ENCODE data around the gene SPACA4. TPM values are rescaled to one million over a fixed set of nuclear protein-coding genes. Genes with fewer than 3 reads are reported as not detected.

Gene SPACA4
- total RNA-seq, 1 donor from 2014 or later: not detected

DNA sequence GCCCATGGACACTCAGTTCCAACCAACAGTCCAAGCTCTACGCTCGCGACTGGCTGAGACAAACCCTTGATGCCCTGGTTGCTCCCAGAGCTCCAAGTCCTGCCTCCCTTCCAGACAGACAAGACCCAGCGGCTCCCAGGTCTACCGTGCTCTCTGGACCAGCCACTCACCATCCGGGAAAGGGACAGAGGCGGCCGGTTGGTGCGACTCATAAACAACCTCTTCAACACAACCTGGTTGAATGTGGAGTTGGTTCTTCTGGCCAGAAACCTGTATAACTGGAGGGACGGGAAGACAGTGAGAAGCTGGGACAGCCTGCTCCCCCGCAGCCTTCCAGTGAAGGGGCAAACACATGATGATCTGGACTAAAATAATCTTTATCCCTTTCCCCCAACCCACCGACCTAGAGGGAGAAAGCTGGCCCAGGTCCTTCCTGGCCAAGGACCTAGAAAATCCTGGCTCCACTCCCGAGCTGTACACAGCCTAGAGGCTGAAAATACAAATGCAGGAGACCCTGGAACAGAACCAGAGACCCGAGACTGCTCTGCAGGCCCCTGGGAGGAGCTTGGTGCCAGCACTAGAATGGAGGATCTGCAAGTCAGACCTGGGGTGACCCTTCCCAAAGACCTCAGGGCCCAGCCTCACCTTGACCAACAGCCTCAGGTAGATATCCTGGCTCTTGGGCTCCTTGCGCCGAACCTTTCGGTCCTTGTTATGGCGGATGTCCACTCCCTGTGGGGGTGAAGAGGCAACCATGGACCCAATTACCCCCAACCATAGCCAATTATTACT lies 10.8 kb downstream of the SPACA4 start:
- Histone ChIP-seq H3K9me3 (ENCODE audit: control insufficient read depth in 3 of 3, low read length in 3 of 3) (no peaks in the 10 kb centered on the region), H3K27me3 (ENCODE audit: control insufficient read depth in 3 of 3, insufficient read depth in 3 of 3, low read length in 3 of 3) (no peaks in the 10 kb centered on the region), H3K9ac (ENCODE audit: low read depth in 1 of 3, low read length in 3 of 3) (peak overlapping the region; percentile 84 to 97 (median 92)), H3K27ac (ENCODE audit: low read depth, low read length) (no peak overlapping the region), H3K36me3 (ENCODE audit: control insufficient read depth in 3 of 3, insufficient read depth in 3 of 3, low read length in 3 of 3) (peaks cover 24 to 31% (median 30%) of the 10 kb centered on the region in 3 donors), H3K4me1 (ENCODE audit: control insufficient read depth in 3 of 3, insufficient read depth in 3 of 3, low read length in 3 of 3) (peaks cover 47 to 71% (median 60%) of the 10 kb centered on the region in 3 donors), H3K4me3 (ENCODE audit: low read length in 3 of 3) (peak overlapping the region; percentile 90 to 97 (median 95))

DNA sequence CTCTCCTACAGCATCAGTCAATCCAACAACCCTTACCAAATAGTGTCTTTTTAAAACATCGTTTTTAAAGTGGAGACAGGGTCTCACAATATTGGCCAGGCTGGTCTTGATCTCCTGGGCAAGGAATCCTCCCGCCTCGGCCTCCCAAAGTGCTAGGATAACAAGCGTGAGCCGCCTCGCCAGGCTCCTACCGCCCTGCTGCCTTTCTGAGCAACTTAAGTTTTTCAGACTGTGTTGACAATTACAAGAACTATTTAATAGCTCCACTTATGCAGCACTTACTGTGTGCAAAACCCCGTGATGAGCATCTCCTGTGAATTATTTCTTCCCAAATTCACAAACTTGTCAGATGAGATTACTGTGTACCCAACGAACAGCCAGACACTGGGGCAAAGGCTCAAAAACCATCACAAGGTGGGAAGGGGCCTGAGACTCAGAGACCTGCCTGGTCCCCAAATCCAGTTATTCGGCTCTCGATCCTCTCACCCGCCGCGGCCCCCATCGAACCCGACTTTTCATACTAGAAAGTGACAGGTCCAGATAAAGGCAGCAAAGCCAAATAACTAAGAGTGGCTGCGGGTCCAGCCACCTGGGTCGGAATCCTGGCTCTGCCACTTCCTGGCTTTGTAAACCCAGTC lies 11.9 kb downstream of the SPACA4 start:
- peak overlapping the region; percentile 84 to 97 (median 92) for H3K9ac ChIP-seq (ENCODE audit: low read depth in 1 of 3, low read length in 3 of 3)
- H3K27me3 ChIP-seq (ENCODE audit: control insufficient read depth in 3 of 3, insufficient read depth in 3 of 3, low read length in 3 of 3): no peaks in the 10 kb centered on the region
- H3K9me3 ChIP-seq (ENCODE audit: control insufficient read depth in 3 of 3, low read length in 3 of 3): no peaks in the 10 kb centered on the region
- H3K4me3 ChIP-seq (ENCODE audit: low read length in 3 of 3): peak overlapping the region; percentile 90 to 97 (median 95)
- H3K36me3 ChIP-seq (ENCODE audit: control insufficient read depth in 3 of 3, insufficient read depth in 3 of 3, low read length in 3 of 3): peaks cover 24 to 31% (median 30%) of the 10 kb centered on the region in 3 donors
- H3K4me1 ChIP-seq (ENCODE audit: control insufficient read depth in 3 of 3, insufficient read depth in 3 of 3, low read length in 3 of 3): peaks cover 43 to 65% (median 53%) of the 10 kb centered on the region in 3 donors
- peak overlapping the region; percentile 80 for H3K27ac ChIP-seq (ENCODE audit: low read depth, low read length)

GRCh38 chr19:48618916-48619691 lies 12.6 kb downstream of the SPACA4 start, which contains the start of the genes RPL18 and SPHK2:
Gene RPL18, minus strand, starts transcription at chr19:48619178. Its CDS starts 35 bp downstream, at chr19:48619143.
Gene SPHK2, plus strand, starts transcription at chr19:48619506. Its CDS starts 1,009 bp downstream, at chr19:48620515.
- Histone ChIP-seq H3K4me3 (ENCODE audit: low read length in 3 of 3) (peak within 1 kb of the TSS; percentile 91 to 97 (median 95)), H3K4me1 (ENCODE audit: control insufficient read depth in 3 of 3, insufficient read depth in 3 of 3, low read length in 3 of 3) (peaks cover 41 to 63% (median 51%) of the 10 kb centered on the region in 3 donors), H3K36me3 (ENCODE audit: control insufficient read depth in 3 of 3, insufficient read depth in 3 of 3, low read length in 3 of 3) (peaks cover 24 to 31% (median 30%) of the 10 kb centered on the region in 3 donors), H3K9me3 (ENCODE audit: control insufficient read depth in 3 of 3, low read length in 3 of 3) (no peaks in the 10 kb centered on the region), H3K9ac (ENCODE audit: low read depth in 1 of 3, low read length in 3 of 3) (peak within 1 kb of the TSS; percentile 92 to 97 (median 94)), H3K27ac (ENCODE audit: low read depth, low read length) (peak within 1 kb of the TSS; percentile 87), H3K27me3 (ENCODE audit: control insufficient read depth in 3 of 3, insufficient read depth in 3 of 3, low read length in 3 of 3) (no peaks in the 10 kb centered on the region)

- Histone ChIP-seq H3K27me3 (ENCODE audit: control insufficient read depth in 3 of 3, insufficient read depth in 3 of 3, low read length in 3 of 3) (no peaks in the 10 kb centered on the region), H3K4me1 (ENCODE audit: control insufficient read depth in 3 of 3, insufficient read depth in 3 of 3, low read length in 3 of 3) (peaks cover 44 to 63% (median 49%) of the 10 kb centered on the region in 3 donors), H3K9ac (ENCODE audit: low read depth in 1 of 3, low read length in 3 of 3) (peak overlapping the region; percentile 86 to 94 (median 89)), H3K4me3 (ENCODE audit: low read length in 3 of 3) (peak overlapping the region; percentile 91 to 97 (median 95)), H3K36me3 (ENCODE audit: control insufficient read depth in 3 of 3, insufficient read depth in 3 of 3, low read length in 3 of 3) (peaks cover 24 to 29% (median 28%) of the 10 kb centered on the region in 3 donors), H3K9me3 (ENCODE audit: control insufficient read depth in 3 of 3, low read length in 3 of 3) (no peaks in the 10 kb centered on the region), H3K27ac (ENCODE audit: low read depth, low read length) (peak overlapping the region; percentile 87)
These were observed 13.4 kb downstream of the SPACA4 start for GRCh38 chr19:48619692-48620585.

- Histone ChIP-seq H3K4me1 (ENCODE audit: control insufficient read depth in 3 of 3, insufficient read depth in 3 of 3, low read length in 3 of 3) (peaks cover 28 to 35% (median 34%) of the 10 kb centered on the region in 3 donors), H3K4me3 (ENCODE audit: low read length in 3 of 3) (peak overlapping the region; percentile 69 to 72 (median 69)), H3K36me3 (ENCODE audit: control insufficient read depth in 3 of 3, insufficient read depth in 3 of 3, low read length in 3 of 3) (peaks cover 0 to 3% (median 2%) of the 10 kb centered on the region in 3 donors)
These were observed 17.1 kb downstream of the SPACA4 start for GRCh38 chr19:48623556-48624066.

DNA sequence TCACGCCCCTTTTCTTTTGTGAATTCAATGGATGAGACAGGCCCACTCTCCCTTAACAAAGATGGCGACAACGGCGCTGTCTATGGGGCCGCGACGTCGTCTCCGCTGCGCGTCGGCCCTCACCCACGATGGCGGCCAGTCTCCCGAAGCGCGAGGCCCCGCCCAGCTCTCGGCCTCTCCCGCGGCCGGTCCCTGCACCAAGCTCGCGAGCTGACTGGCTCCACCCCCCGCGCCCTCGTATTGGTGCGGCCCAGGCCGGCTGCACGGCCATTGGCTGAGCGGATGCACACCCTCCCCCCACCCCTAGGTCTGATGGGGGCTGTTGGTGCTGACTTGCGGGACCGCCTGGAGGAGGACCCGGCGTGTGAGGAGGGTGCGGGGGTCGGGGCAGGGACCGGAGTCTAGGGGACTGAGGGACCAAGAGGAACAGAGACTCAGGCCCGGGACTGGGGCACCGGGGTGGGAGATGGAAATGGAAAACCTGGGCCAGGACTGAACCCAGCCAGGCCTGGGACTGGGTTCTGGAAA lies 17.6 kb downstream of the SPACA4 start:
- H3K4me3 ChIP-seq (ENCODE audit: low read length in 3 of 3): peak overlapping the region; percentile 72 to 78 (median 78)
- no peaks in the 10 kb centered on the region for H3K9me3 ChIP-seq (ENCODE audit: control insufficient read depth in 3 of 3, low read length in 3 of 3)
- H3K9ac ChIP-seq (ENCODE audit: low read depth in 1 of 3, low read length in 3 of 3): peak overlapping the region; percentile 66 to 89 (median 81)
- peak overlapping the region; percentile 74 for H3K27ac ChIP-seq (ENCODE audit: low read depth, low read length)
- H3K36me3 ChIP-seq (ENCODE audit: control insufficient read depth in 3 of 3, insufficient read depth in 3 of 3, low read length in 3 of 3): peaks cover 0 to 3% (median 2%) of the 10 kb centered on the region in 3 donors
- H3K27me3 ChIP-seq (ENCODE audit: control insufficient read depth in 3 of 3, insufficient read depth in 3 of 3, low read length in 3 of 3): no peaks in the 10 kb centered on the region
- peaks cover 28 to 34% (median 32%) of the 10 kb centered on the region in 3 donors for H3K4me1 ChIP-seq (ENCODE audit: control insufficient read depth in 3 of 3, insufficient read depth in 3 of 3, low read length in 3 of 3)

More at GRCh38 chr19:48623556-48624066, 17.1 kb downstream of the SPACA4 start:
- no peaks in the 10 kb centered on the region for H3K9me3 ChIP-seq (ENCODE audit: control insufficient read depth in 3 of 3, low read length in 3 of 3)
- H3K27ac ChIP-seq (ENCODE audit: low read depth, low read length): peak overlapping the region; percentile 71
- H3K9ac ChIP-seq (ENCODE audit: low read depth in 1 of 3, low read length in 3 of 3): peak overlapping the region; percentile 66 to 75 (median 70)
- no peaks in the 10 kb centered on the region for H3K27me3 ChIP-seq (ENCODE audit: control insufficient read depth in 3 of 3, insufficient read depth in 3 of 3, low read length in 3 of 3)

GRCh38 chr19:48624791-48625723 lies 18.5 kb downstream of the SPACA4 start:
- peaks cover 3 to 8% (median 3%) of the 10 kb centered on the region in 3 donors for H3K36me3 ChIP-seq (ENCODE audit: control insufficient read depth in 3 of 3, insufficient read depth in 3 of 3, low read length in 3 of 3)
- no peaks in the 10 kb centered on the region for H3K27me3 ChIP-seq (ENCODE audit: control insufficient read depth in 3 of 3, insufficient read depth in 3 of 3, low read length in 3 of 3)
- no peaks in the 10 kb centered on the region for H3K9me3 ChIP-seq (ENCODE audit: control insufficient read depth in 3 of 3, low read length in 3 of 3)
- H3K9ac ChIP-seq (ENCODE audit: low read depth in 1 of 3, low read length in 3 of 3): peak overlapping the region; percentile 33 to 89 (median 81)
- H3K4me1 ChIP-seq (ENCODE audit: control insufficient read depth in 3 of 3, insufficient read depth in 3 of 3, low read length in 3 of 3): peaks cover 30 to 33% (median 31%) of the 10 kb centered on the region in 3 donors
- peak overlapping the region; percentile 74 for H3K27ac ChIP-seq (ENCODE audit: low read depth, low read length)
- H3K4me3 ChIP-seq (ENCODE audit: low read length in 3 of 3): peak overlapping the region; percentile 59 to 78 (median 78)

- peaks cover 36 to 39% (median 37%) of the 10 kb centered on the region in 3 donors for H3K4me1 ChIP-seq (ENCODE audit: control insufficient read depth in 3 of 3, insufficient read depth in 3 of 3, low read length in 3 of 3)
- H3K4me3 ChIP-seq (ENCODE audit: low read length in 3 of 3): no peak overlapping the region
- H3K9me3 ChIP-seq (ENCODE audit: control insufficient read depth in 3 of 3, low read length in 3 of 3): no peaks in the 10 kb centered on the region
- no peaks in the 10 kb centered on the region for H3K27me3 ChIP-seq (ENCODE audit: control insufficient read depth in 3 of 3, insufficient read depth in 3 of 3, low read length in 3 of 3)
- peaks cover 3 to 11% (median 9%) of the 10 kb centered on the region in 3 donors for H3K36me3 ChIP-seq (ENCODE audit: control insufficient read depth in 3 of 3, insufficient read depth in 3 of 3, low read length in 3 of 3)
- no peak overlapping the region for H3K27ac ChIP-seq (ENCODE audit: low read depth, low read length)
- peak overlapping the region in 1 of 3 donors; percentile 16 for H3K9ac ChIP-seq (ENCODE audit: low read depth in 1 of 3, low read length in 3 of 3)
These were observed 19.4 kb downstream of the SPACA4 start for GRCh38 chr19:48625891-48626327.
